ENCODE data around the gene TENM4.

The TENM4 gene

DNA sequence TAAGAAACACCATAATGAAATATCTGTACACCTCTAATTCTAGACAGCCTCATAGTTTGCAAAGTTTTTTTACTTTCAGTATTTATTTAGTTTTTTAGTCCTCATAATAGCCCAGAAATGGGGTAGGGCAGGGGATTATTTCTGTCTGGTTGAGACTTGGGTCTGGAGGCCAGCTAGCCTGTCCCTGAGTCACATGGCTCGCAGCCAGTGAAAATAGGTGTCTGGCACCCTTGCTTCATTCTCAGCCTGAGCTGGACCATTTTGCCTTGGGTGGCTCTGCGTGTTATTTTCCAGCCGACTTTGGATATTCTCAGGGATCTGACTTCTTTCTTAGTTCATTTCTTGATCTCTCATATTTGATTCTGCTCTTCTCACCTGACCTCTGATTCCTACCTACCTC, 742.2 kb downstream of the TENM4 start:
- DNase-seq (no peak), ATAC-seq (no peak)

- no peak for DNase-seq
- ATAC-seq = no peak
Measured at GRCh38 chr11:78696177-78696576, 744.7 kb downstream of the TENM4 start.

DNA sequence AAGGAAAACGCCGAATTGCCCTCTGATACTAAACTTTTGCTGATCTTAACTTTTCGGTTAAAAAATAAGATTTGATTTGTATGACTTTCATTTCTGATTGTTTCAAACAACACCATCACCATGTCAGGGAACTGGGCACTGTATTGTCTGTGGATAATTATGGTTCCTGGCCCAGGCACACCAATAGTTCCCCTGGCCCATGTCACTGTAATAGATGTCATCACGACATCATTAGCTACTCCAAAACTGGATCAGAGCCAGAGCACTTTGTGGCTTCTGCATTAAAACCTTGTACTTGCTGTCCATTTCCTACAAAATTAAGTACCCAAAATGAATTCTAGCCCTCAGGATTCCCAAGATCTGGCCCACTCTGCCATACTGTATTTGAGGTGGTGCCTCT, 746.7 kb downstream of the TENM4 start:
- no peak for ATAC-seq
- DNase-seq = no peak

DNA sequence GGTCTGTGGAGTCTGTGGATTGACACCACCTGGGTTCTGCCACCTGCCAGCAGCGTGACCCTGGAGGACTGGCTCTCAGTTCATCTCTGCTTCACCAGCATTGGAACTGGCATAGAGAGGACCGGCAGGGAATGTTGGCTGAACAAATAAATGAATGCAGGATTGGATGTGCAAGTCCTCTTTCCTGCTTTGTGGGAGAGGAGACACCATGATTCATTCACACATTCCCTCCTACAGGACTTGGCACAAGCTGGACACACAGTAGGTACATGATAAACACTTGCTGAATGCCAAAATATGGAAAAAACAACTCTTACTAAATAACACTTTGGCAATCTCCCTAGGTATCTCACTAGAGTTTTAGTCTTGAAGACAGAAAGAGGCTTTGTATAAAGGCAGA, 749.6 kb downstream of the TENM4 start:
- ATAC-seq = no peak
- no peak for DNase-seq

DNA sequence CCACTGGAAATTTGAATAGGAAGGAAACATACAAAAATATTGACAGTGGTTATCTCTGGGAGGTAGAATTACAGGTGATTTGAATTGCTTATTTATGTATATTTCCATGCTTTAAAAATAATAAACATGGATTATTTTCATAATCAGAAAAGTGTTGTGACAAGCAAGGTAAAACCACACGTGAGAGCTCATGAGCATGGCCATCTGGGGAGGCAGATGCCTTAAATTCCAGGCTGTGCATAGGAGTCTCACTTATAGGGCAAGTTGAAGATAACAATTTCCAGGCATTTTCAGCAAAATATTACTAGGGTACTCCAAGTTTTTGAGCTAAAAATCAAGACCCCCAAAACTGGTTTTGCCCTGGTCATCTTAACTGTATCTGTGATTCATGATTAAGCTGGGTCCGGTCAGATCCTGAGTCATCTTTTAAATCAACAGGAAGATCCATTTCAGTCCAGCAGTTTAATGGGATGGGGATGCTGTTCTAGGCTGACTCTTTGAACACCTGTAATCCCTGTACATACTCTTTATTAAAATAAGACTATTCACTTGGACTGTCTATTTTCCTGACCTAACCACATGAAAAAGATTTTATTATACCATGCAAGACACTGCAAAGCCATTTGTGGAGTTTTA, 750.4 kb downstream of the TENM4 start:
- DNase-seq = no peak
- ATAC-seq = no peak

GRCh38 chr11:78689585-78690153, 751.2 kb downstream of the TENM4 start:
- ATAC-seq (no peak), DNase-seq (no peak)

GRCh38 chr11:78689101-78689500, 751.7 kb downstream of the TENM4 start:
- DNase-seq (no peak), ATAC-seq (no peak)

DNA sequence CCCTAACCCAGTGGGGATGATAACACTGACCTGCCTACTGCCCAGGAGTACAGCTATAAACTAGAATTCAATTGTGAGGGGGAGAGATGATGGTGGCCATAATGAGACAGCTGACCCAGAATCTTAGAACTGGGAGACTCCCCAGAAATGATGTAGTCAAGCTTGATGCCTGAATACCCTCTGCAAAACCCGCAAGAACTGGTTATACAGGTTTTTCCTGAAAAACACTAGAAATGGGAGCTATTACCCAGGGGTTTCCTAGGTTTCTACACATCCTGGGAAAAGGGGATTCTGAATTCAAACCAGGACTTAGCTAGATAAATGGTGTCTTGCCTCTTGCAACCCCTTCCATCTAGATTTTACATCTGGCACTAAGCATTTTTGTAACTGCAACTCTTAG, 752.4 kb downstream of the TENM4 start:
- ATAC-seq = no peak
- DNase-seq = no peak

GRCh38 chr11:78685156-78685555, 755.7 kb downstream of the TENM4 start:
- ATAC-seq (no peak), DNase-seq (no peak)

DNA sequence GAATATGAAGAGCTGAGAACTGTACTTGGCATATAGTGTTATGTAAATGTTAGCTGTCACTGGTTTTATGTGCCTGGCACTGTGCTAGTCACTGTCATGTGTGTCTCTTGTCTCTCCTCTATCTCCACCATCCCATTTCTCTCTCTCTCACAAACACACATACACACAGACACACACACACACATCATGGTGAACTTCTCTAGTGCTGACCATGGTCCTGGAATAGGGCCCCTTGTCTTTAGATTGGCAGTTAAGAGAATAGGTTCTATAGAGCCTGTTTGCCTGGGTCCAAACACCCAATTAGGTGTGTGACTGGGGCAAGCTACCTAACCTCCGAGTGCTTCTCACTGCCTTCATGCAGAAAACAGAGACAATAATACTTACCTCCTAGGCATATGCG, 756.5 kb downstream of the TENM4 start:
- ATAC-seq (no peak), DNase-seq (no peak)

- ATAC-seq = no peak
- no peak for DNase-seq
Measured at GRCh38 chr11:78683774-78684173, 757.1 kb downstream of the TENM4 start.

DNA sequence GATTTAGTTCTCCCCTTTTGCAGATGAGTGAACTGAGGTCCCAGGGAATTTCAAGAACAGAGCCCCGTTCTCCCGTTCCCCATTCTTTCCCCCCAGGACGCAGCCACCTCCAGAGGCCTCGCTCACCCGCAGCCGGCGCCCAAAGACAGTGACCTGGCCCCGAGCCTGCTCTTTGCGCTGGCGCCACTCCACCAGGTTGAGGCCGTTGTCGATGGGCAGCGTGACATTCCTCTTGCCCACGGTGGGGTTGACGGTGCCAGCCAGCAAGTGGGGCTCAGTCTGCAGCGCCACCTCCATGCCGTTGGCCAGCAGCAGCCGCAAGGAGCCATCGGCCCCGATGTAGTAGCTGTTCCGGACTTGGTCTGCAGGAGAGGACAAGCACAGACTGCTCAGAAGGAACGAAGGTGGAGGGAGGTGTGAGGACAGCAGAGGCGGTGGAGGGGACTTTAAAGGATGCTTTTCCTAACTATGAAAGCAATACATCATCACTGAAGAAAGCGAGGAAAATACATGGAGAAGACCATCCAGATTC, 764.7 kb downstream of the TENM4 start:
- ATAC-seq = no peak

DNA sequence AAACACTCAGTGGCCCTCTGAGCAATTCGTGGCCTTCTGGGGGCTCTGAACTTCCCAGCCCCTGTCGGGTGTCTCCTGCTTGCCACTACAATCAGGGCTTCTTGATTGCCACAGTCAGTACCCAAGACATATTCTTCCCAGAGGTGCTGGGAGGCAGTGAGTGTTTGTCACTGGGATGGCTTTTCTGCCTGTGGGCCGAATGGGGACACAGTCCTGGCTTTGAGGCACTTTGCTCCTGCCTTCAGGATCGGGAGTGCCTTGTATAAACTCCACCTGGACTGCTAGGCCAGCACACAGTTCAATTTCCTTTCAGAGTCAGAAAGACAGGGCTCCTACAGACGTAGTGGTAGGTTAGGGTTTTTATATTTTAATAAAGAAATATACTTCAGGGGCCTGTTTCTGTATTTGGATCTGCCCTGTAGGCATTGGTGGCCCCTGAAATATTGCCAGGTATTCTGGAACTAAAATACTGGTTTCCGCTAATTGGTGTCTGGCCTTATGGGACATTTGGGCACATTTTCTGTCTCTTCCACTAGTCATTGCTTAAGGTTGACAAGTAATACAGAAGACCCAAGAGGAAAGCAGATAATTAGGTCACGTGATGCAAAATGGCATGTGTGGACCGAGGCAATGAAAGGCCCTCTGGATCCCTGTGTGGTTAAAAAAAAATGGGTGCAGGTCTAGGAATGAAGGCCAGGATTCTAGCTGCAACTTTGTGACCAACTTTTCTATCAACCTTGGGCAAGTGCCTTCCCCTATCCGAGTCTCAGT, 767.8 kb downstream of the TENM4 start:
- no peak for ATAC-seq

More for the DNA sequence above, 764.7 kb downstream of the TENM4 start:
- DNase-seq = no peak

DNA sequence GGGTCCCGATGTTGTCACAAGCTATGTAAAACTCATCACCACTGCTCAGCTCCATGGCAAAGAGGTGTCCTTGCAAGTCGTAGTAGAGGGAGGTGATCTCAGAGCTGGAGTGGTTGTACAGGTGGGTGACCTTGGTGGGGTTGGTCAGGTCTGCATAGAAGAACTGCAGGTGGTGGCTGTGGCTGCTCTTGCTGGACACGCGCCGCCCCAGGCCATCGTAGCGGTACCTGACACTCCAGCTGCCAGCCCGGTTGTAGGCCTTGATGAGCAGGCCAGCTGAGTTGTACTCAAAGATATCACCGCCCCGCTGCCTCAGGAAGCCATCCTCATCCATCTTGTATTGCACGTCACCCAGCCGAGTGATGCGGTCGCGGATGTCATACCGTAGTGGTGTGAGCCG, 771.6 kb downstream of the TENM4 start:
- ATAC-seq (no peak), DNase-seq (no peak)

More for the DNA sequence above, 767.8 kb downstream of the TENM4 start:
- no peak for DNase-seq

DNA sequence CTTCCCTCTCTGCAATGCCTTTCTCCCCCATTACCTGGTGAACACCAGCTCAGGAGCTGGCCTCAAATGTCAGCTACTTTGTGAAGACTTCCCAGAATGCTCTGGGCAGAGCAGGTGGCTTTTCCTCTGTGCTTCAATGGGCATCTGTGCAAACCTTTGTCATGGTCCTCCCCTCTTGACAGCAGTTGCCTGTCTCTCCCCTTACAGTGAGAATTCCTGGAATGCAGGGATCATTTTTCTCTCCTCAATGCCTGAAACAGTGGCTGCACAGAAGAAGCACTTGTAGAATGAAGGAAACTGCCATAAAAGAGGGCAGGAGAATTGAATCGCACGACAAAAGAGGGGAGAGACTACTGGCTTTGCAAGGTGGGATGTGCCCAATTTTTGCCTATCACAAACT, 773.4 kb downstream of the TENM4 start:
- DNase-seq = no peak
- no peak for ATAC-seq

DNA sequence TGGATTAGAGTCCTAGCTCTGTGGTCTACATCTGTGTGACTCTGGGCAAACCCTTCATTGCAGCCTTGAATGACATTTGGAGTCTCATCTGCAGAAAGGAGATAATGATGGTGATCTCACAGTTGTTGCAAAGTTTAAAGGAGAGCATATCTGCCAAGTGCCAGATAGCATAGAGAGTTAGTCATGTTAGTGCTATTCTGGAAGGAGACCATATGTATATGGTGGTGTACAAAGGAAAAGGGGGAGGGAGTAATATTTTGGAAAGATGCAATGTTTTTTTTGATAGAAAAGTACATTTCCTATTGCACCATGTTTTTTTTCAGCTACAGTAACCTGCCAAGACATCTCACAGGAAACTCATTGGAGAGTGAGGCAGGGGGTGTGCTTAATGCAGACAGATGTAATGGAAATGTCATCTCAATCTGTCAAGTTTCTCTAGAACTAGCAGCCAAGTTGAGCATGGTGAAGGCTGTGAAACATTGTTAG, 774.1 kb downstream of the TENM4 start:
- DNase-seq (no peak), ATAC-seq (no peak)

GRCh38 chr11:78664636-78665035, 776.2 kb downstream of the TENM4 start:
- DNase-seq (no peak), ATAC-seq (no peak)

DNA sequence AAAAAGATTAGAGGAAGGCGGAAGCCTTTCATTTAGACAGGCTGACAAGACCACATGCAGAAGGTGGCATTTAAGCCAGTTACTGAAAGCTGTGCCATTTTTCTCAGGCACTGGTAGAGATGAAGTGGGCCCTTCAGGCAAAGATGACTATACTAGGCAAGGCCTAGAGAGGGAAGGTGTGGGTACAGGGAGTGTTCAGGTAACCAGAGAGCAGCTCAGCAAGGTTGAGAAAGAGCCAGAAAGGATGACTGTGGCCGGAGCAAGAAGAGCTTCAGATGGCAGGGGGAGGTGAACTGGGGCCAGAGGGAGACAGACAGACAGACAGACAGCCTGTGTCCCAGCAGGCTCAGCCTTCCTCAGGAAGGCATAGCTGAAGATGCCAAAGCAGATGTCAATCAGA, 778.0 kb downstream of the TENM4 start:
- no peak for DNase-seq
- ATAC-seq = no peak

DNA sequence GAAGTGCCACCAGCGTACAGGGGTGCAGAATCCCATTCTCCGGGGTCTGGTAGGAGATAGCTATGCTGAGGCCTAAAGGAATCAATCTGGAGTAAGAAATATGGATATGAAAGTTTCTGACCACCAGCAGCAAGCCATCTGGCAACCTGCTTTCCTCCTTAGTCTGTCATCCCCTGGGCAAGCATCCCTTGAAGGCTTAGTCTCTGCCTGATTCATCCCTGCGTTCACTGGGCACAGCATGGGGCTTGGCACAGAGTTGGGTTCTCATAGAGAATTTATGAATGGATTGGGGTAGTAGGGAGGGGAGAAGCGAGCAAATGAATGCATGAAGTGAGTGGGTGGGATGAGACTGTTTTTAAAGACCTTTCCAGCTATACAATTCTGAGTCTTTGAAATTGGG, 780.4 kb downstream of the TENM4 start:
- no peak for ATAC-seq
- no peak for DNase-seq

DNA sequence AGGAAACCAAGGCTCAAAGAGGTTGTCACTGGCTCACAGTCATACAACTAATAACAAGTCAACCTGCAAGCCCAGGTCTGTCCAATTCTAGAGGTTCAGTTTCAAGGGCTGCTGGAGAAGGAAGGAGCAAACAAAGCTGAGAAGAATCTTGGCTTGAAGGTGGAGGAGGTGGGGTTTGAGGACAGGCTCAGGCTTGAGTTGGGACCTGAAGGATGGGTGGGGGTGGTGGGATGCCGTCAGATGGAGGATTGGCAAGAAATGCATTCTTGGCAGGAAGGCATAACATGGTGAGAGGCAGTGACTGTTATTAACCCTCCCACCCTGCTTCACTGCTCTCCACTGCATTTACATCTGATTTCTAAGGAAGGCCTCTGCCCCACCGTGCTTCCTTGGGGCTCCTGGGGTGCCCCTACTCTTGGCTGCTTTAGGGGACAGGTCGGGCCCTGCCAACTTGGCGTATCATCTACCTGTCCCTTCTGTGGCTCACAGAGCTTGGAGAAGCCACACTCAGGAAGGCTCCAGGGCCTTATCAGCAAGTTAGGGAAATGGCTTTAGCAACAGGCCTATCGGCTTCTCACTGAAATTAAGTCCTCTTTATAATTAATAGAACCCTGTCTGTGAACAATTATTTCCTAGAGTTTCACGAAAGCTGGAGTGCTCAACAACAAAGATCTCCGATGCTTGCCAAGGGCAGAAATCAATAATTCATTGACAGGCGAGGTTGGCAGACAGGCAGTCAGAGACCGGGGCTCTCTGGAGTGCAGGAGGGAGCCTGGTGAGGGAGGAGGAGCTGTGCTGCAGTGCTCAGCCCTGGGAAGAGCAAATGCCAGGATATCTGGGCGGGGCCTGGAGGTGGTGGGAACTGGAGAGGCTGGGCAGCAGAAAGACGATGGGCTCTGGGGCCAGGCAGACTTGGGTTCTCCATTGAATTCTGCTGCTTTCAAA, 781.2 kb downstream of the TENM4 start:
- no peak for ATAC-seq
- DNase-seq = no peak

- ATAC-seq (no peak), DNase-seq (no peak)
Measured at GRCh38 chr11:78657968-78658839, 782.6 kb downstream of the TENM4 start.
